LNCAP (cell line): ENCODE data around the gene CD164L2.

Source experiments
- TF ChIP-seq, protein P1 (sequence below): fragments of 450-650 bp; IDR thresholded peaks from 2 replicates; pipeline ENCODE4 v1.5.1; 2017; ENCODE audit warnings: mild to moderate bottlenecking

Gene CD164L2

DNA sequence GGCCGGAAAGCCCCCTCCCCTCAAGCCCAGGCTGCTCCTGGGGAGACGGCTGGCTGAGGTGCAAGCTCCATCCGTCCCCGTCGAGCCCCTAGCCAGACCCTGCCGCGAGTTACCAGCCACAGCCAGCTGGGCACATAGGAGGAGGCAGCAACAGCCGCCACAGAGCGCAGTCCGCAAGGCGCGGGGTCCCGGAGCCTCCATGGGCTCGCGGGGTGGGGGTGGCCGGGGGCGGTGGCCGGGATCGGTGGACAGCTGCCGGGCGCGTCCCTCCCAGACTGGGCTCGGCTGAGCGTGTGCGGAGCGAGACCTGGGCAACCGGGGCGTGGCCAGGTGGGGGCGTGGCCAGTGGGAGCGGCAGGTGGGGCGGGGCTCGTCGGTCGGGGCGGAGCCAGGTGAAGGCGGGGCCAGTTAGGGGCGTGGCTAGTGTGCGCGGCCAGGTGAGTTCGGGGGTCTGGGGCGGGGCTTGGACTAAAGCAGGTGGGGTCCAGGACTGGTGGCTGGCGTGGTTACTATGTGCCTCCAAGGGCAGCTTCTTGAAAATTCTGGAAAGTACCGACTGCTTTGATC is at the start of gene CD164L2:
Gene CD164L2, minus strand, starts transcription at position 295 of the 567 bp plus-strand sequence. Its CDS starts 94 bp downstream, at position 201.
- TF ChIP-seq, protein P1, sequence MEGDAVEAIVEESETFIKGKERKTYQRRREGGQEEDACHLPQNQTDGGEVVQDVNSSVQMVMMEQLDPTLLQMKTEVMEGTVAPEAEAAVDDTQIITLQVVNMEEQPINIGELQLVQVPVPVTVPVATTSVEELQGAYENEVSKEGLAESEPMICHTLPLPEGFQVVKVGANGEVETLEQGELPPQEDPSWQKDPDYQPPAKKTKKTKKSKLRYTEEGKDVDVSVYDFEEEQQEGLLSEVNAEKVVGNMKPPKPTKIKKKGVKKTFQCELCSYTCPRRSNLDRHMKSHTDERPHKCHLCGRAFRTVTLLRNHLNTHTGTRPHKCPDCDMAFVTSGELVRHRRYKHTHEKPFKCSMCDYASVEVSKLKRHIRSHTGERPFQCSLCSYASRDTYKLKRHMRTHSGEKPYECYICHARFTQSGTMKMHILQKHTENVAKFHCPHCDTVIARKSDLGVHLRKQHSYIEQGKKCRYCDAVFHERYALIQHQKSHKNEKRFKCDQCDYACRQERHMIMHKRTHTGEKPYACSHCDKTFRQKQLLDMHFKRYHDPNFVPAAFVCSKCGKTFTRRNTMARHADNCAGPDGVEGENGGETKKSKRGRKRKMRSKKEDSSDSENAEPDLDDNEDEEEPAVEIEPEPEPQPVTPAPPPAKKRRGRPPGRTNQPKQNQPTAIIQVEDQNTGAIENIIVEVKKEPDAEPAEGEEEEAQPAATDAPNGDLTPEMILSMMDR, result no peak

DNA sequence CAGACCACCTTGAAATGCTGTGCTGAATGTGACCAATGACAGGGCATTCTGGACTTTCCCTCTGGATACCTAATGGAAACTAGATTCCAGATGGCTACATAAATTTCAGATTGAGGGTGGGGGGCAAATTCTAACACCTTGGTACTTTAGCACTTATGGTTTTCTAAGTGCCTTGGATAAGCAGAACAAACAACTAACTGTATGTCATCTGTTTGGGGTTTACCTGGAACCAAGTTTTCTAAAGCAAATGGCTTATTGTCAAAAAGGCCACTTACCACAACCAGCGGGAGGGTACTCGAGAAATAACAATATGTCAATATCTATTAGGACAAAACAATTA is 48.4 kb upstream of the CD164L2 start:
- TF ChIP-seq, protein P1, result no peak

DNA sequence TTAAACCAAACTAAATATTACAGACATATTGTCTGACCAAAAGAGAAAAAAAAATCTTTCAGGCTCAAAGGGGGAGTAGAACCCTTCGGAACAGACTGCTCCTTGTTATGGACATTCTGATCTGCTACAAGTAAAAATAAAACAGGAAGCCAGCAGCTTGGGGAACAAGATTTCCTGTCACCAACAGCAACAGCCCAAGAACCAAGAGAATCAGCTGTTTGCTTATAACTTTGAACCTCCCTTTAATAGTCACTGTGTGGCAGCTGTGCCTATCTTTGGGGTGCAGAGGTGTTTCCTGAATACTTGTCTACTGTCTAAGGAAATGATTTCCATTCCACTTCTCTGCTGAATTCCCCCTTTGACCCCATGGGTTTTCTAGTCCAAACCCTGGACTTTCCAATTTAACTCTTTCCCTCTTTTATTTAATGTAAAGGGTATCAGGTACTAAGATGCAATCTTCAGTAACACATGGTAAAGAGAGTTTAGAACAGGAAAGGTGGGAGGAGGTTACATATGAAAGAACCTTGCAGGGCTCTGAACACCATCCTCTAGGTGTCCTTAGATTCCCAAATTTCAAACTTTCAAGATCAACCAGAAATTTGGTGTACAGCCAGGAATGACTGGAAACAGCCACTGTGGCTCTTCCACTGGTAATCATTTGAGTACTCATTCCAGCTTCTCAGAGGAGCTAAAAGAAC is 47.9 kb upstream of the CD164L2 start:
- TF ChIP-seq, protein P1, result no peak

DNA sequence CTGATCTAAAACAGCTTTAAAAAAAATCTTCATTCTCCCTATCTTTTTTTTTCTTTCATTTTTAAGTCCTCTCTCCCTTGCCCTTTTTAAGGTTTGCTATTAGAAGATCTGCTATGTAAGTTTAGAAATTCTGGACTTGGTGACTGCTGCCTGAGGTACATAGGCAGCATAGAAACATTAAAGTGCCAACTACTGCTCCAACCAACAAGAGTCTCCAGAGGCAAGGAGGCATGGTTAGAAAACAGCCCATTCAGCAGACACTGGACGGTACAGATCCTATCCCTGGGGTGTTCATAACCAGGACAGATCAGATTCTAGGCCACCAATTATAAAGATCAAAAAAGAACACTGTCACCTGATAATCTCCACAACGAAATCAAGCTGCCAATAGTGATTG is 45.9 kb upstream of the CD164L2 start:
- TF ChIP-seq, protein P1, result no peak

DNA sequence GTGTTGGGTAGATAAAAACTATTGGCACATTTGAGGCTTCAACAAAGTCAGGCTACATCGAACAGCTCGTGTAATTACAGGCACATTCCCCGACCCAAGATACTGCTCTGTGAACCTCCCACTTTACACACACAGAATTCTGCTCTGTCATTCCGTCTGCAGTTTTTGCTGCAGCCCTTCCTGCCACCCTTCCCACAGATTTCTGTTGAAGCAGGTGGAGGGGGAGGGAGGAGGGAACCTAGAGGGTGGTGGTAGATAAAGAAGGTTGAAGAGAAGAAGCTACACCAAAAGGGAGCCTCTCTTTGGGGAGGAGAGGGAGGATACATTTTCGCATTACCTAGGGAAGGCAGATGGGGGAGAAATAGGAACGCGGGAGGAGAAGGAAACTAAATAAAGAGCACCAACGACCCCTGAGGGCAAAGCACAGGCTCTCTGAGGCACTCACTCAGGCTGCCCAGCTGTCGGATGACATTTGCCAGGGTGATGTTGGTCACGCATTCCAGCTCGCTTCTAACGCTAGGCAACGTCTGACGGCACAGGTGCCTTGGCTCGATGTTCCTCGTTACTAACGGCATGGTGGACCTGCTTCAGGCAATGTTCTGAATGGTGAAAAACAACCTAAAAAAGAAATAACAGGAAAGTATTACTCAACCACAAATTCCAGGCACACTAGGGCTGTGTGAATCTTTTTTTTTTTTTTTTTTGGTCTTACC is 45.3 kb upstream of the CD164L2 start:
- TF ChIP-seq, protein P1, result no peak

DNA sequence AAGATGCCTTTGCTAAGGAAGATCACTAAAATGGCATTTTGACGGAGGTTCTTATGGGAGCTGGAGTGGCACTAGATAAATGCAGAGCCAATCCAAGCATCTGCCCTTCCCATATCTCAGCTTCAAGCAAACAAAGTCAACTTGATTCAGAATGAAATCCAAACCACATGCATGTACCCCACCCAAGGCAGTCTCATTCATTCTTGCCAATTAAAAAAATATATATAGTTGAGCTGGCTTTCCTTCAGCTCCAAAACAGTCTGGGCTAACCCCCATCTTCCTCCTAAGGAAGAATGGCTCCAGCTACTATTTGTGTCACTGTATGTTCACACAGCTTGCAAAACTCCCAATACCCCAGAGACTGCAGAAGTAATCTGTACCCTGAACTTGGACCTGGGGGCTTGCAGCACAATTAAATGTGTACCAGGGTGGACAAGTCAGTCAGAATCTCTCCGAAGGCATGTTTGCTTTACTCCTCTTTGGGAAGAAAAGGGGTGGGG is 44.7 kb upstream of the CD164L2 start:
- TF ChIP-seq, protein P1, result no peak

DNA sequence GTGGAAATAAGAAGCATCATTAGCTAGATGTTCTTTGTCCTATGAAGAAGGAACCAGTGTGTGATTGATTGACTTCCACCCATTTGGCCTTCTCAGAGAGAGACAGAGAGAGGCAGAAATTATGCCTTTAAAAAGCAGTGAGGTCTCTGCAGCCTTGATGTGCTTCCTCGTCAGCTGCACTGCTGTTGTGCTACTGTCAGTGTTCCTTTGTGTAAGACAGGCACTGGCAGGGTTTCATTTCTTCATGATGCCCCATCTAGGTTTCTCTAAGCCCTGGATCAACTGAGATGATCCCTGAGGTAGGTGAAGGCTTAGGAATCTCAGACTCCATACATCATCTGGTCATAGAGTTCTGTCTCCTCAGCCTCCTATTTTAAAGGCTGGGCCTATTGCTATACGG is 44.2 kb upstream of the CD164L2 start:
- TF ChIP-seq, protein P1, result no peak
